ENCODE data around the gene CUL1.

CUL1 gene

GRCh38 chr7:148698397-148699023 lies at the start of gene CUL1:
CUL1 (plus strand) TSS chr7:148698903; CDS start chr7:148730123, 31,220 bp downstream.
- no peak for DNase-seq (ENCODE audit: low read depth, low spot score)

GRCh38 chr7:148650232-148650858 lies 48.4 kb upstream of the CUL1 start:
- DNase-seq (ENCODE audit: low read depth, low spot score) = no peak

DNA sequence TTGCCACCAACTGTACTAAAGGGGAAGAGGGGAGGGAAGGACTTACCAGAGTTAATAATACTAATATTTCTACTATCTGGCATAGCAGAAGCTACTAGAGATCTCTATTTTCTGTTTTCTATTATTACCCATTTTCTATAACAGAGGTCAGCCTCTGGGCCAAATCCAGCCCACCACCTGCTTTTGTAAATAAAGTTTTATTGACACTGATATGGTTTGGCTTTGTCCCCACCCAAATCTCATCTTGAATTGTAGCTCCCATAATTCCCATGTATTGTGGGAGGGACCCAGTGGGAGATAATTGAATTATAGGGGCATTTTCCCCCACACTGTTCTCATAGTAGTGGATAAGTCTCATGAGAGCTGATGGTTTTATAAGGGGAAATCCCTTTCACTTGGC lies 45.9 kb upstream of the CUL1 start:
- no peak for DNase-seq (ENCODE audit: low read depth, low spot score)

DNA sequence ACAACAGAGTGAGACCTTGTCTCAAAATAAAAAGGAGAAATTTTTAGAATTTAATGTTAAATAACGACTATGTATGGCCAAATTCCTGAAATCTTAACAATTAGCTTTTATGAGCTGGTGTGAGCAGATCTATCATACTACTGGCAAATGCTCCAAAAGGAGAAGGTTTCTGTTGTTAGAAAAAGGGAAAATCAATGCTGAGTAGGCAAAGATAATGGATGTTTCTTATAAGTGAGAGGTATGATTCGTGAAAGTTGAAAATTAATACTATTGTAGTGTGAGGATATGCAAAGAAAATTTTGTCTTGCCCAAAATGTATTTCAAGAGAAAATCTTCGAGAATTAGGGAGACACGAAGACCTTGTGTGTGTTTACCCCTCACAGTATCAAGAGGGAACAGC lies 40.8 kb upstream of the CUL1 start:
- DNase-seq (ENCODE audit: low read depth, low spot score) = no peak

DNA sequence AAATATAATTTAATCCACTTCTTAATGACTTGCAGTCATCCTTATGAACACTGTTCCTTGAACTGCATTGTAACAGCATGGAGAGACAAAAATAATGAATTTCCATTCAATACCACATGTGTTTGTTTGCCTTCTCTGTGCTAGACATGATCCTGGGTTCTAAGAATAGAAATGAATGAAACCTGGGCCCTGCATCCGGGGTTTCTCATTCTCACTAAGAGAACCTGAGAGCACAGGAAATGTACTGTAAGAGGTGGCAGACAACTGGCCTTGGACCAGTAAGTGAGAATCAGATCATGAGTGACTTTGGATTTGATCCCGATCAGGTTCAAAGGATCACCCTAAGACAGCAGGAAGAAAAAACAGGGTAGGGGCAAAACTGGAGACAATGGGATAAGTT lies 37.2 kb upstream of the CUL1 start:
- DNase-seq (ENCODE audit: low read depth, low spot score) = no peak

DNA sequence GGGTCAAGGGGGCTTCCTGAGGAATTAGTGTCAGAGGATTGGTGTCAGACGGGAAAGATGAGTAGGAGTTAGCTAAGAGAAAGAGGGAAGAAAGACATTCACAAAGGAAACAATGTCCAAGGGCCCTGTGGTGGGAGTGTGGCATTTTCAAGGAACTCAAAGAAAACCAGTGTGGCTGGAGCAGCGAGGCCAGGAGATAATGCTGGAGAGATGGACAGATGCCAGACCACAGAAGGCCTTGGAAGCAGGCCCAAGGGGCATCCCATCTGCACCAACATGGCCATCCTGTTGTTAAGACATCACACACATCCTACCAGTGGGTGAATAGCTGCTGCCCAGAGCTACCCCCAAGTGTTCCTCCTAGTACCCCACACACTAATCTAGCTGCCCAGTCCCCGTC lies 36.1 kb upstream of the CUL1 start:
- no peak for DNase-seq (ENCODE audit: low read depth, low spot score)

GRCh38 chr7:148664324-148664723 lies 34.4 kb upstream of the CUL1 start:
- peak; percentile 73 for DNase-seq (ENCODE audit: low read depth, low spot score)

DNA sequence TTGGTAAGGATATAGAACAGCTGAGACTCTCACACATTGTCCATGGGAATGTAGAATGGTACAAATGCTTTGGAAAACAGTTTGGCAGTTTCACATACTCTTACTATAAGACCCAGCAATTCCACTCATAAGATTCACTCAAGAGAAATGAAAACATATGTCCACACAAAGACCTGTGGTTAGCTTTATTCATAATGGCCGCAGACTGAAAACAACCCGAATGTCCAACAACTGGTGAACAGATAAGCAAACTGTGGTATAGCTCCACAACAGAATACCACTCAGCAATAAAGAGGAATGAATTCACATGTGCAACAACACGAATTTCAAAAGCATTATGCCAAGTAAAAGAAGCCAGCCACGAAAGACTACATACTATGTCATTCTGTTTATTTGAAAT lies 33.5 kb upstream of the CUL1 start:
- DNase-seq (ENCODE audit: low read depth, low spot score) = no peak

- no peak for DNase-seq (ENCODE audit: low read depth, low spot score)
Observed at GRCh38 chr7:148669927-148670326, 28.8 kb upstream of the CUL1 start.

DNA sequence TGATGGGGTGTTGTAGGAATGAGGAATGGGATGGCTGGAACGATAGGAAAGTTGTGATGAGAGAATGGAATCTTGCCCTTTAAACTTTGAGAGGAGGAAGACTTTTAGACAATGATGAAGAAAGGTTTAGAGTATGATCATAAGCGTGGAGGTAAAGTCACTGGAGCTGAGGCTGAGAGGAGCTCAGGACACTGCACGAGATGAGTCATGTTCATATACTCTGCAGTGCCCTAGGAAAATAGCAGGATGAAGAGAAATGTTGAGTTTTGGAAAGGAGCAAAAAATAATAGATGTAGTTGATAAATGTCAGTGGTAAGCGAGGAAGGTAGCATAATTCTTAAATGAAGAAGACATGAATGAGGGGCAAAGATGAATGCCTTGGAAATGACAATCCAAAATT lies 28.3 kb upstream of the CUL1 start:
- DNase-seq (ENCODE audit: low read depth, low spot score) = no peak

GRCh38 chr7:148670807-148671206 lies 27.9 kb upstream of the CUL1 start:
- DNase-seq (ENCODE audit: low read depth, low spot score) = no peak

DNA sequence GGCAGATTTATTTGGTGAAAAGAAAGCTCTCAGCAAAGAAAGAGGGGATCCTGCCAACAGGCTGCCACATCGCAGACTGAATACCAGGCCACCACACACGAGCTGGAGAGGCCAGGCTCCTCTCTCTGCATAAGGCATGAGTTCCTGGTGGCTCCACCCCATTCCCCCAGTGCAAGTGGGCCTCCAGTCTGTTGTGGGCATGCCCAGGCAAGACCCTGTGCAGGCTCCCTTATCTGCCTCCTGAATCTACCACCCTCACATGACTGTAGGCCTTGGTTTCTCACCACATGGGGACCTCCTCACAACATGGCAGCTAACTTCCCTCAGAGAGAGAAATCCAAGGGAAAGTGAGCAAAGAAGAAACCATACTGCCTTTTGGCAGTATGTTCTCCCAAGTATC lies 26.7 kb upstream of the CUL1 start:
- DNase-seq (ENCODE audit: low read depth, low spot score) = no peak

- DNase-seq (ENCODE audit: low read depth, low spot score) = no peak
Observed at GRCh38 chr7:148674689-148675088, 24.0 kb upstream of the CUL1 start.

- DNase-seq (ENCODE audit: low read depth, low spot score) = no peak
Observed at GRCh38 chr7:148676291-148676690, 22.4 kb upstream of the CUL1 start.

DNA sequence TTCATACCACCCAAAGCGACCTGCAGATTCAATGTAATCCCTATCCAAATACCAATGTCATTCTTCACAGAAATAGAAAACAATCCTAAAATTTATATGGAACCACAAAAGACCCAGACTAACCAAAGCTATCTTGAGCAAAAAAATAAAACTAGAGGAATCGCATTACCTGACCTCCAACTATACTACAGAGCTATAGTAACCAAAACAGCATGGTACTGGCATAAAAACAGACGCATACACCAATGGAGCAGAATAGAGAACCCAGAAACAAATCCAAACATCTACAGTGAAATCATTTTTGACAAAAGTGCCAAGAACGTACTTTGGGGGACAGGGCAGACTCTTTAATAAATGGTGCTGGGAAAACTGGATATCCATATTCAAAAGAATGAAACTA lies 16.9 kb upstream of the CUL1 start:
- DNase-seq (ENCODE audit: low read depth, low spot score) = no peak

GRCh38 chr7:148684289-148684830 lies 14.3 kb upstream of the CUL1 start:
- DNase-seq (ENCODE audit: low read depth, low spot score) = no peak

DNA sequence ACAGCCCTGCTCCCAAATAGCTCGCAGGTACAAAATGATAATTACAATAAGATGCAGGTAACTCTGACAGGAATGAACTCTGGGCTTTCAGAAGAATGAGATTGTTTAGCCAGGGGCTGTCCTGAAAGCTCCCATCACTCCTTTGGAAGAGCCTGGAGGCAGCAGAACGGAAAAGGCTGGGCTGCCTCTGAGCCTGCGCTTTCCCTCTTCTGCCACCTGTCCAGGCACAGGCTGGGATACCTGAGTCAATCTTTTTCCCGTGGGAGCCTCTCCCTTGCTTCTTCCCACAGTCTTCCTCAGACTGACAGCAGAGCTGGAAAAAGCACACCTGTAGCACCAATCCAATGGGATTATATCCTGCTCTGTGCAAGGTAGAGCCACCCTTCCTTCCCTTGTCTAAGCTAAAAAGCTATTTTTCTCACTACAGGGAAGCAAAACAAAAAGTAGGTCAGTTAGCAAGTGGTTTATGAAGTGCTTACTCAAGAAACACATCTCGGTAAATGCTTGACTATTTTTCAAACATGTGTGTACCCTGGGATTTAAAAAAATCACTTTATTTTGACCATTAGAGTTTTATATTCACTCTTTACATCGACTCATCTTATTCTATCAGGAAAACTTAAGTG lies 12.3 kb upstream of the CUL1 start:
- DNase-seq (ENCODE audit: low read depth, low spot score) = no peak

DNA sequence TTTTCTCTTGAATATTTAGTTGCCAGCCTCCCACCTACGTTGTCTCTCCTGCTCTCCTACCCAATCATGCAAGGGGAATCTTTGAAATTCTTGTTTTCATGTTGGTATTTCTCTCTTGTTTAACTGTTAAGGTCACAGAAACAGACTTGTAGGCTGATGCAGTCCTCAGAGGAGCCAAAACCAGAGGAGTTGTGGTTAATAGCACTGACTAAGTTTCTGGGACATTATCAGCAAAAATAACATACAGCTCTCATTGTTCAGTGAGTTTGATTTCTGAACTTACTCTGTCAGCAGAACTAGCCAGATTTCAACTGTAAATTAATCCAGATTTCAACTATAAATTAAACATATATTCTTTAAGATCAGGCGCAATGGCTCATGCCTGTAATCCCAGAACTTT lies 11.1 kb upstream of the CUL1 start:
- DNase-seq (ENCODE audit: low read depth, low spot score) = no peak

DNA sequence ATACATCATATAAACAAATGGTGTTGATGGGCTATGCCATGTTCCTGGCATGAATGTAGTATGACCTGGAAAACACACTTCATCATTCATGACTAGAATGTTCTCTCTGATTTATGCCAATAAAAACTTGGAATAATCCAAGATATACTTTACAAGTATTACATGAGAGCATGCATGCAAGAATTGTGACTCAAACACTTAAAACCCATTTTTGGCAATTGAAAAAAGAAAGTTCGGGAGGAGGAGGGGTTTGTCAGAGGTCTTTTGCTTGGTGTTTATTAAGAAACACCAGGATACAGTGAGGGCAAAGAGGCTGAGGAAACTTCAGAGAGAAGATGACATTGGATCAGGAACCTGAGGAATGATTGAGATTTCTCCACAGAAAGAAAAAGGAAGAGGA lies 10.2 kb upstream of the CUL1 start:
- DNase-seq (ENCODE audit: low read depth, low spot score) = no peak

DNA sequence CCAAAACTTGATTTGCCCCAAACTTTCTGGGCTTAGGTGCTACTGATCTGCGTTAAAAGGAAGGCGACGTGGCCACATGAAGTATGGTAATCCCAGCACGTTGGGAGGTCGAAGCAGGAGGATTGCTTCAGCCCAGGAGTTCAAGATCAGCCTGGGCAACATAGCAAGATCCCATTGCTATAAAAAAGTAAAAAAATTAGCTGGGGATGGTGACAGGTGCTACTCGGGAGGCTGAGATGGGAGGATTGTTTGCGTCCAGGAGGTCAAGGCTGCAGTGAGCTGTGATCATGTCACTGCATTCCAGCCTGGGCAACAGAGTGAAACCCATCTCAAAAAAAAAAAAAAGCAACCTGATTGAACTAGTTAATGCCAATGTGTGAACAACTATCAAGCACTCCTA lies 5.1 kb upstream of the CUL1 start:
- no peak for DNase-seq (ENCODE audit: low read depth, low spot score)

- no peak for DNase-seq (ENCODE audit: low read depth, low spot score)
Observed at GRCh38 chr7:148694631-148695030, 4.1 kb upstream of the CUL1 start.

DNA sequence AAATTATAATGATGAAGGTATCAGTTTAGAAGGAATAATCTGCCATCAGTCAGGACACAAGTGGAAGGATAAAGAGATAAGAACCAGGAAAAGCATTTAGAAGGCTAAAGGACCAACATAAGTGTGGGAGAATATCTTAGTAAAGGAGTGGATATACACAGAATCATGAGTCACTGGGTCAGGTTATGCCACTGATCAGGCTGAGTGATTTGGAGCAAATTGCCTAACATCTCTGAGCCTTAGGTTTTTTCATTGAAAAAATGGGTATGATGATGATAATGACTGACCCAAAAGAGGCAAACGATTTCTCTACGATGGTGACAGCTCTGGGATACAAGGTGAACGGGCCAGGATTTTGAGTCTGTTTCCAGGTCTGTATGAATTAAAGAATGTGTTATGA lies 2.8 kb upstream of the CUL1 start:
- DNase-seq (ENCODE audit: low read depth, low spot score) = no peak

DNA sequence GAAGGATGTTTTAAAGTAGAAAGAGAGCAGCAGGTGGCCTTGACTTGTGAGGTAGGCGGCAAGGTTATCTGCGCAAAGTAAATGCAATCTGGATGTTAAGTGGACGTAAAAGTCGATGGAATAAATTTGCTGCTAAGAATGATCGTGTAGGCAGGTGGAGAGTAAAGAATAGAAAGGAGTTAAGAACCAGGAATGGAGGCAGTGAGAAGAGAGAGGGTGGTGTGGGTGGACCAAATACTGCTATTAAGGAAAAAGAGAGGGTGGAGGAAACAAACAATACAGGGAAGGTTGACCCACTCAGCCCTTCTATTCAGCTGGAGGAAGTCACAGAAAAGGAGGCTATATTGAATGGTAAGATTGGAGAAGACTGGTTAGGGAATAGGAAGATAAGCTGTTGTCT lies 1.9 kb upstream of the CUL1 start:
- DNase-seq (ENCODE audit: low read depth, low spot score) = no peak

All from smooth muscle cell of the brain vasculature (primary cell).